ENCODE data around the gene AXIN1.

DNA sequence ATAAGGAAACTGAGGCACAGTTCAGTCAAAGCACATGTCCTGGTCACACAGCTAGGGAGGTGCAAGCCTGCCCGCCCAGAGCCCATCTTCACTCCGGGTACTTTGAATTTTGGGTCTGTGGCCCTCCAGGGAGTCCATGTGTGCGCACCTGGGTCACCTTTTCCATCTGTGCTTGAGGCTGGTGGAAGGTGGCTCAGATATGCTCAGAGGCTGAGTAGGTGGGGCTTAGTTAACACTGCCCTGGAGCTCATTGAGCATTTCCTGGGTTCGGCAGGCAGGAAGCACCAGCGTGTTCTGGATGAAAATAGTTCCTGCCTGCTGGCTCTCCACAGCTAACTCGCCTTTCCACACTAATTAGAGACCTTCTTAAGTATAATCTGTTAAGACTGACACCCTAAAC, 98.7 kb downstream of the AXIN1 start:
- TF ChIP-seq POLR2A (IDR thresholded peaks at IDR 0.05), result no peak
- TF ChIP-seq, protein P1, sequence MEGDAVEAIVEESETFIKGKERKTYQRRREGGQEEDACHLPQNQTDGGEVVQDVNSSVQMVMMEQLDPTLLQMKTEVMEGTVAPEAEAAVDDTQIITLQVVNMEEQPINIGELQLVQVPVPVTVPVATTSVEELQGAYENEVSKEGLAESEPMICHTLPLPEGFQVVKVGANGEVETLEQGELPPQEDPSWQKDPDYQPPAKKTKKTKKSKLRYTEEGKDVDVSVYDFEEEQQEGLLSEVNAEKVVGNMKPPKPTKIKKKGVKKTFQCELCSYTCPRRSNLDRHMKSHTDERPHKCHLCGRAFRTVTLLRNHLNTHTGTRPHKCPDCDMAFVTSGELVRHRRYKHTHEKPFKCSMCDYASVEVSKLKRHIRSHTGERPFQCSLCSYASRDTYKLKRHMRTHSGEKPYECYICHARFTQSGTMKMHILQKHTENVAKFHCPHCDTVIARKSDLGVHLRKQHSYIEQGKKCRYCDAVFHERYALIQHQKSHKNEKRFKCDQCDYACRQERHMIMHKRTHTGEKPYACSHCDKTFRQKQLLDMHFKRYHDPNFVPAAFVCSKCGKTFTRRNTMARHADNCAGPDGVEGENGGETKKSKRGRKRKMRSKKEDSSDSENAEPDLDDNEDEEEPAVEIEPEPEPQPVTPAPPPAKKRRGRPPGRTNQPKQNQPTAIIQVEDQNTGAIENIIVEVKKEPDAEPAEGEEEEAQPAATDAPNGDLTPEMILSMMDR (IDR thresholded peaks at IDR 0.05), result no peak
